ENCODE data around the gene TMPRSS11B.
"Not testable (repeated sequence)": the region's sequence is repeated elsewhere in the genome, so short reads cannot be mapped to it uniquely, and the experiment has no call there.

TMPRSS11B gene

GRCh38 chr4:68228568-68228967 lies 16.9 kb downstream of the TMPRSS11B start:
- no peak for DNase-seq (ENCODE audit: low read depth in 2 of 2)

- no peak for DNase-seq (ENCODE audit: low read depth in 2 of 2)
Observed at GRCh38 chr4:68218044-68218443, 27.4 kb downstream of the TMPRSS11B start.

GRCh38 chr4:68216501-68216900 lies 29.0 kb downstream of the TMPRSS11B start:
- DNase-seq (ENCODE audit: low read depth in 2 of 2) = no peak

GRCh38 chr4:68209003-68209402 lies 36.5 kb downstream of the TMPRSS11B start:
- no peak for DNase-seq (ENCODE audit: low read depth in 2 of 2)

GRCh38 chr4:68194305-68194704 lies 51.2 kb downstream of the TMPRSS11B start:
- DNase-seq (ENCODE audit: low read depth in 2 of 2) = not testable (repeated sequence)

- no peak for DNase-seq (ENCODE audit: low read depth in 2 of 2)
Observed at GRCh38 chr4:68193194-68193593, 52.3 kb downstream of the TMPRSS11B start.

GRCh38 chr4:68187145-68187544 lies 58.3 kb downstream of the TMPRSS11B start:
- no peak for DNase-seq (ENCODE audit: low read depth in 2 of 2)

GRCh38 chr4:68184923-68185322 lies 60.6 kb downstream of the TMPRSS11B start:
- DNase-seq (ENCODE audit: low read depth in 2 of 2) = no peak

GRCh38 chr4:68183417-68183816 lies 62.1 kb downstream of the TMPRSS11B start:
- DNase-seq (ENCODE audit: low read depth in 2 of 2) = no peak

GRCh38 chr4:68182382-68182820 lies 63.1 kb downstream of the TMPRSS11B start:
- no peak for DNase-seq (ENCODE audit: low read depth in 2 of 2)

GRCh38 chr4:68180849-68181526 lies 64.5 kb downstream of the TMPRSS11B start:
- DNase-seq (ENCODE audit: low read depth in 2 of 2) = no peak

- DNase-seq (ENCODE audit: low read depth in 2 of 2) = no peak
Observed at GRCh38 chr4:68176904-68177303, 68.6 kb downstream of the TMPRSS11B start.
